H9 (cell line): ENCODE data around the gene BHLHE41. TPM values are rescaled to one million over a fixed set of nuclear protein-coding genes. Genes with fewer than 3 reads are reported as not detected.

ENCODE experiments used
- DNase-seq: peaks from one replicate; pipeline ENCODE4 v3.0.0-alpha.2; 2017
- H2AFZ ChIP-seq: one replicate; pipeline ENCODE4 v1.6.1; 2013; ENCODE audit warnings: mild to moderate bottlenecking, low read length, control low read depth, moderate library complexity
- H2AK5ac ChIP-seq: 2 replicates; pipeline ENCODE4 v1.6.1; 2013; ENCODE audit warnings: low read length, control low read depth, mixed read lengths; ENCODE audit not compliant: insufficient read length
- H2BK120ac ChIP-seq: one replicate; pipeline ENCODE4 v1.6.1; 2013; ENCODE audit warnings: low read depth, mild to moderate bottlenecking, low read length, control low read depth, inconsistent platforms; ENCODE audit not compliant: poor library complexity, severe bottlenecking
- H2BK12ac ChIP-seq: 2 replicates; pipeline ENCODE4 v1.6.1; 2013; ENCODE audit warnings: low read length, control low read depth, mixed read lengths, low read depth; ENCODE audit not compliant: insufficient read length
- H2BK15ac ChIP-seq: 2 replicates; pipeline ENCODE4 v1.6.1; 2013; ENCODE audit warnings: low read depth, low read length, control low read depth
- H2BK20ac ChIP-seq: one replicate; pipeline ENCODE4 v1.6.1; 2013; ENCODE audit warnings: low read depth, mild to moderate bottlenecking, low read length, control low read depth, inconsistent platforms; ENCODE audit not compliant: poor library complexity, severe bottlenecking
- H2BK5ac ChIP-seq: 2 replicates; pipeline ENCODE4 v1.6.1; 2013; ENCODE audit warnings: low read length, control low read depth, mixed read lengths; ENCODE audit not compliant: insufficient read length
- H3K14ac ChIP-seq: 2 replicates; pipeline ENCODE4 v1.6.1; 2013; ENCODE audit warnings: low read length, control low read depth; ENCODE audit not compliant: insufficient read depth
- H3K18ac ChIP-seq: 2 replicates; pipeline ENCODE4 v1.6.1; 2013; ENCODE audit warnings: low read depth, mild to moderate bottlenecking, mixed read lengths, low read length, control low read depth; ENCODE audit not compliant: insufficient read length
- H3K23ac ChIP-seq: 2 replicates; pipeline ENCODE4 v1.6.1; 2013; ENCODE audit warnings: low read length, control low read depth, mixed read lengths, low read depth; ENCODE audit not compliant: insufficient read length
- H3K23me2 ChIP-seq: 2 replicates; pipeline ENCODE4 v1.6.1; 2013; ENCODE audit warnings: low read depth, mild to moderate bottlenecking, mixed read lengths, low read length, control low read depth; ENCODE audit not compliant: insufficient read length, poor library complexity, severe bottlenecking
- H3K27ac ChIP-seq: 2 replicates; pipeline ENCODE4 v1.5.1; 2013; ENCODE audit warnings: low read length, control low read depth, mixed read lengths, low read depth; ENCODE audit not compliant: insufficient read length
- H3K27me3 ChIP-seq: 2 replicates; pipeline ENCODE4 v1.6.1; 2013; ENCODE audit warnings: low read length, control low read depth, inconsistent platforms; ENCODE audit not compliant: insufficient read depth
- H3K4ac ChIP-seq: 2 replicates; pipeline ENCODE4 v1.6.1; 2013; ENCODE audit warnings: low read depth, mild to moderate bottlenecking, control low read depth, inconsistent platforms, low read length, moderate library complexity
- H3K4me1 ChIP-seq: 2 replicates; pipeline ENCODE4 v1.6.1; 2013; ENCODE audit warnings: low read length, control low read depth, inconsistent platforms; ENCODE audit not compliant: insufficient read depth
- H3K4me2 ChIP-seq: 2 replicates; pipeline ENCODE4 v1.6.1; 2013; ENCODE audit warnings: low read length, control low read depth, mixed read lengths; ENCODE audit not compliant: insufficient read length, insufficient read depth
- H3K56ac ChIP-seq: 2 replicates; pipeline ENCODE4 v1.6.1; 2013; ENCODE audit warnings: low read depth, mild to moderate bottlenecking, mixed read lengths, low read length, control low read depth; ENCODE audit not compliant: insufficient read length
- H3K79me1 ChIP-seq: 2 replicates; pipeline ENCODE4 v1.6.1; 2013; ENCODE audit warnings: low read depth, mild to moderate bottlenecking, moderate library complexity, low read length, control low read depth, inconsistent platforms; ENCODE audit not compliant: insufficient read depth, poor library complexity, severe bottlenecking
- H3K79me2 ChIP-seq: 2 replicates; pipeline ENCODE4 v1.6.1; 2013; ENCODE audit warnings: low read length, control low read depth, inconsistent platforms; ENCODE audit not compliant: insufficient read depth
- H3K9ac ChIP-seq: 2 replicates; pipeline ENCODE4 v1.6.1; 2013; ENCODE audit warnings: low read length, control low read depth, mixed read lengths; ENCODE audit not compliant: insufficient read length; ENCODE audit errors: extremely low read depth
- H3K9me3 ChIP-seq: one replicate; pipeline ENCODE4 v1.6.1; 2013; ENCODE audit warnings: low read depth, low read length, inconsistent platforms; ENCODE audit not compliant: control insufficient read depth
- H3T11ph ChIP-seq: one replicate; pipeline ENCODE4 v1.6.1; 2013; ENCODE audit warnings: mild to moderate bottlenecking, low read length, control low read depth, inconsistent platforms
- H4K20me1 ChIP-seq: one replicate; pipeline ENCODE4 v1.6.1; 2013; ENCODE audit not compliant: control insufficient read depth, insufficient read length, insufficient read depth
- H4K5ac ChIP-seq: 2 replicates; pipeline ENCODE4 v1.6.1; 2013; ENCODE audit warnings: low read depth, mild to moderate bottlenecking, mixed read lengths, low read length, control low read depth; ENCODE audit not compliant: insufficient read length
- H4K8ac ChIP-seq: replicated peaks from 2 replicates; pipeline ENCODE4 v1.6.1; 2013; ENCODE audit warnings: low read length, control low read depth, mixed read lengths, low read depth; ENCODE audit not compliant: insufficient read length
- H4K91ac ChIP-seq: 2 replicates; pipeline ENCODE4 v1.6.1; 2013; ENCODE audit warnings: low read depth, mild to moderate bottlenecking, moderate library complexity, mixed read lengths, low read length, control low read depth; ENCODE audit not compliant: insufficient read length
- H3K27ac Mint-ChIP-seq, 3 experiments: 2 replicates in 2 of 3; 3 replicates in 1 of 3; pipeline ENCODE4 v1.8.0; 2020 to 2021; ENCODE audit warnings: mixed read lengths in 3 of 3, mild to moderate bottlenecking in 1 of 3, moderate library complexity in 1 of 3
- H3K27me3 Mint-ChIP-seq: 2 replicates; pipeline ENCODE4 v1.8.0; 2021; ENCODE audit warnings: low read depth, mild to moderate bottlenecking, moderate library complexity, mixed read lengths
- H3K36me3 Mint-ChIP-seq, 3 experiments: 2 replicates in 2 of 3; 3 replicates in 1 of 3; pipeline ENCODE4 v1.8.0; 2020 to 2021; ENCODE audit warnings: low read depth in 3 of 3, mixed read lengths in 3 of 3; ENCODE audit not compliant: insufficient read depth in 1 of 3
- H3K4me1 Mint-ChIP-seq, 2 experiments: 2 replicates each; pipeline ENCODE4 v1.8.0; 2020; ENCODE audit warnings: mixed read lengths in 2 of 2
- H3K4me3 Mint-ChIP-seq, 2 experiments: 2 replicates in 1 of 2; 3 replicates in 1 of 2; pipeline ENCODE4 v1.8.0; 2020 to 2021; ENCODE audit warnings: mild to moderate bottlenecking in 2 of 2, mixed read lengths in 2 of 2, moderate library complexity in 1 of 2
- H3K9me3 Mint-ChIP-seq, 2 experiments: 2 replicates in 1 of 2; 3 replicates in 1 of 2; pipeline ENCODE4 v1.8.0; 2020; ENCODE audit warnings: mild to moderate bottlenecking in 2 of 2, mixed read lengths in 2 of 2, moderate library complexity in 1 of 2
- WGBS: extraction: QIAGEN DNeasy Blood & Tissue Kit; methylation state at CpG from one replicate; pipeline ENCODE4 v1.1.7; 2013; ENCODE audit warnings: missing lambda C conversion rate, low lambda C conversion rate, mixed read lengths; ENCODE audit not compliant: insufficient read length; ENCODE audit errors: extremely low coverage; 5-methylcytosine and 5-hydroxymethylcytosine counted together
- total RNA-seq: library from RNA; stranded (reverse); gene quantifications from 2 replicates; pipeline ENCODE4 v1.2.1, GENCODE V29; 2021
- TF ChIP-seq, protein P1 (sequence below): fragments of 200-600 bp; sonication (generic); conservative IDR thresholded peaks from 3 replicates; pipeline ENCODE4 v1.8.0; 2021; ENCODE audit warnings: antibody characterized with exemption, mild to moderate bottlenecking

BHLHE41 gene
- total RNA-seq, 1 experiment from 2014 or later: 0.33 TPM

DNA sequence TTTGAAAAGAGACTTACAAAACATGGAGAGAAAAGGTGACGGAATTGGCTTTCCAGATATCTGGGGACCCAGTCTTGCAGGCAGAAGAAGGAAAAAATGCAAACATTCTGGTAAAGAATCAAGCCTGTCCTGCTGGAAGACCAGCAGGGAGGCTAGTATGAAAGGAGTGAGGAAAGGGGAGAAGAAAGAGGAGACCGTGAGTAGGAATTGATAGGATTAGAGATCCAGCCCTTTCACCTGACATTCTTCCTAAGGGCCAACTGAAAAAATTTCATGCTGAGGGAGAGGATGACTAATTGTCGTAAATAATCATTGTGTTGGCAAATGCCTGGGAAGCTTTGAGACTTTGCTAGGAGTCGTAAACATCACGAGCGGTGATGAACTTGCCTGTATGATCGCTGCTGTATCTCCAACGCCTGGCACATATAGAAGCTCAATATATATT, 12.1 kb downstream of the BHLHE41 start:
- no peak overlapping the region for H3K14ac ChIP-seq
- no peak overlapping the region for H2BK12ac ChIP-seq
- H3K27ac Mint-ChIP-seq: peak overlapping the region; percentile 23 to 76 (median 56); a peak in 6 of 7 replicates
- no CpG with 5 or more reads among the region's 8 CpGs for WGBS
- no peaks in the 10 kb centered on the region for H3K79me2 ChIP-seq
- no peak overlapping the region for H2AFZ ChIP-seq
- peak overlapping the region; percentile 69 to 87 for H3K4me3 Mint-ChIP-seq
- H2BK120ac ChIP-seq: no peak overlapping the region
- no peak overlapping the region for H4K5ac ChIP-seq
- H3K23me2 ChIP-seq: peaks cover 7% of the 10 kb centered on the region
- DNase-seq: no peak
- H3T11ph ChIP-seq: no peak overlapping the region
- H4K20me1 ChIP-seq: no peaks in the 10 kb centered on the region
- no peak overlapping the region for H4K8ac ChIP-seq
- no peak overlapping the region for H3K9ac ChIP-seq
- H2BK15ac ChIP-seq: no peak overlapping the region
- no peaks in the 10 kb centered on the region for H3K79me1 ChIP-seq
- no peak overlapping the region for H4K91ac ChIP-seq
- no peak overlapping the region for H3K23ac ChIP-seq
- H2BK20ac ChIP-seq: no peak overlapping the region
- H2BK5ac ChIP-seq: no peak overlapping the region
- no peak overlapping the region for H3K18ac ChIP-seq
- H3K27me3 Mint-ChIP-seq: peaks cover 65% of the 10 kb centered on the region
- peaks cover 48 to 61% of the 10 kb centered on the region in 2 experiments for H3K4me1 Mint-ChIP-seq
- peaks cover 4% of the 10 kb centered on the region; the same call in 1 of the 2 replicates for H3K4me1 ChIP-seq
- no peak overlapping the region for H2AK5ac ChIP-seq
- peaks cover 6% of the 10 kb centered on the region; the same call in 1 of the 2 replicates for H3K27me3 ChIP-seq
- H3K27ac ChIP-seq: no peak overlapping the region
- peak overlapping the region; percentile 33 for H3K4me2 ChIP-seq
- H3K4ac ChIP-seq: no peak overlapping the region
- H3K9me3 ChIP-seq: no peaks in the 10 kb centered on the region
- H3K36me3 Mint-ChIP-seq: no peaks in the 10 kb centered on the region; a peak in 1 of 7 replicates
- no peak overlapping the region for H3K56ac ChIP-seq
- TF ChIP-seq, protein P1, sequence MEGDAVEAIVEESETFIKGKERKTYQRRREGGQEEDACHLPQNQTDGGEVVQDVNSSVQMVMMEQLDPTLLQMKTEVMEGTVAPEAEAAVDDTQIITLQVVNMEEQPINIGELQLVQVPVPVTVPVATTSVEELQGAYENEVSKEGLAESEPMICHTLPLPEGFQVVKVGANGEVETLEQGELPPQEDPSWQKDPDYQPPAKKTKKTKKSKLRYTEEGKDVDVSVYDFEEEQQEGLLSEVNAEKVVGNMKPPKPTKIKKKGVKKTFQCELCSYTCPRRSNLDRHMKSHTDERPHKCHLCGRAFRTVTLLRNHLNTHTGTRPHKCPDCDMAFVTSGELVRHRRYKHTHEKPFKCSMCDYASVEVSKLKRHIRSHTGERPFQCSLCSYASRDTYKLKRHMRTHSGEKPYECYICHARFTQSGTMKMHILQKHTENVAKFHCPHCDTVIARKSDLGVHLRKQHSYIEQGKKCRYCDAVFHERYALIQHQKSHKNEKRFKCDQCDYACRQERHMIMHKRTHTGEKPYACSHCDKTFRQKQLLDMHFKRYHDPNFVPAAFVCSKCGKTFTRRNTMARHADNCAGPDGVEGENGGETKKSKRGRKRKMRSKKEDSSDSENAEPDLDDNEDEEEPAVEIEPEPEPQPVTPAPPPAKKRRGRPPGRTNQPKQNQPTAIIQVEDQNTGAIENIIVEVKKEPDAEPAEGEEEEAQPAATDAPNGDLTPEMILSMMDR: no peak
- H3K9me3 Mint-ChIP-seq: no peaks in the 10 kb centered on the region
